BJ (cell line): ENCODE data around the gene NHSL2. TPM values are rescaled to one million over a fixed set of nuclear protein-coding genes. Genes with fewer than 3 reads are reported as not detected.
"Not testable (repeated sequence)": the region's sequence is repeated elsewhere in the genome, so short reads cannot be mapped to it uniquely, and the experiment has no call there.

Experiments used
- CTCF ChIA-PET: fragments of 350-600 bp; formaldehyde crosslinking; extraction: SDS; loops from one replicate; lab custom pipeline; 2021; ENCODE audit warnings: antibody characterized with exemption, inconsistent platforms; lab: Yijun Ruan, JAX
- POLR2A ChIA-PET: fragments of 300-600 bp; sonication (Branson Sonifier 250); formaldehyde crosslinking; extraction: SDS; loops from one replicate; lab custom pipeline; 2021; ENCODE audit warnings: antibody characterized with exemption; lab: Charles Lee
- DNase-seq: peaks from one replicate; pipeline ENCODE4 v3.0.0-alpha.2; 2011; ENCODE audit warnings: low read depth
- H3K27me3 ChIP-seq: 2 replicates; pipeline ENCODE4 v1.6.0; 2011; ENCODE audit warnings: low read length; ENCODE audit not compliant: control insufficient read depth, insufficient read depth
- H3K36me3 ChIP-seq: 2 replicates; pipeline ENCODE4 v1.5.1; 2011; ENCODE audit warnings: low read length; ENCODE audit not compliant: control insufficient read depth, insufficient read depth
- H3K4me3 ChIP-seq: 2 replicates; pipeline ENCODE4 v1.5.1; 2011; ENCODE audit warnings: low read depth, mild to moderate bottlenecking, control low read depth, low read length
- polyA plus RNA-seq: library from polyadenylated mRNA; depleted of rRNA; stranded (reverse); fragments of >200 nt; gene quantifications from 2 replicates; pipeline ENCODE4 v1.2.3, GENCODE V29; 2011
- TF ChIP-seq, protein P1 (sequence below): IDR thresholded peaks from 2 replicates; pipeline ENCODE4 v1.5.1; 2011; ENCODE audit warnings: low read depth, mild to moderate bottlenecking, control low read depth, inconsistent platforms, low read length, moderate library complexity; ENCODE audit not compliant: insufficient read depth

Gene NHSL2
- polyA plus RNA-seq, 1 experiment: 7.9 TPM

GRCh38 chrX:71954458-71954857 lies 43.8 kb downstream of the NHSL2 start:
- POLR2A ChIA-PET: no interaction called here
- CTCF ChIA-PET: no interaction called here
- Histone ChIP-seq H3K36me3 (no peaks in the 10 kb centered on the region), H3K4me3 (no peak overlapping the region), H3K27me3 (no peaks in the 10 kb centered on the region)
- DNase-seq: no peak
- TF ChIP-seq, protein P1, sequence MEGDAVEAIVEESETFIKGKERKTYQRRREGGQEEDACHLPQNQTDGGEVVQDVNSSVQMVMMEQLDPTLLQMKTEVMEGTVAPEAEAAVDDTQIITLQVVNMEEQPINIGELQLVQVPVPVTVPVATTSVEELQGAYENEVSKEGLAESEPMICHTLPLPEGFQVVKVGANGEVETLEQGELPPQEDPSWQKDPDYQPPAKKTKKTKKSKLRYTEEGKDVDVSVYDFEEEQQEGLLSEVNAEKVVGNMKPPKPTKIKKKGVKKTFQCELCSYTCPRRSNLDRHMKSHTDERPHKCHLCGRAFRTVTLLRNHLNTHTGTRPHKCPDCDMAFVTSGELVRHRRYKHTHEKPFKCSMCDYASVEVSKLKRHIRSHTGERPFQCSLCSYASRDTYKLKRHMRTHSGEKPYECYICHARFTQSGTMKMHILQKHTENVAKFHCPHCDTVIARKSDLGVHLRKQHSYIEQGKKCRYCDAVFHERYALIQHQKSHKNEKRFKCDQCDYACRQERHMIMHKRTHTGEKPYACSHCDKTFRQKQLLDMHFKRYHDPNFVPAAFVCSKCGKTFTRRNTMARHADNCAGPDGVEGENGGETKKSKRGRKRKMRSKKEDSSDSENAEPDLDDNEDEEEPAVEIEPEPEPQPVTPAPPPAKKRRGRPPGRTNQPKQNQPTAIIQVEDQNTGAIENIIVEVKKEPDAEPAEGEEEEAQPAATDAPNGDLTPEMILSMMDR: no peak

- no peak for DNase-seq
- Histone ChIP-seq H3K27me3 (no peaks in the 10 kb centered on the region), H3K4me3 (no peak overlapping the region), H3K36me3 (no peaks in the 10 kb centered on the region)
- ChIA-PET POLR2A (no interaction called here), CTCF (no interaction called here)
- TF ChIP-seq, protein P1: no peak
Measured at GRCh38 chrX:71955530-71956120, 45.0 kb downstream of the NHSL2 start.

DNA sequence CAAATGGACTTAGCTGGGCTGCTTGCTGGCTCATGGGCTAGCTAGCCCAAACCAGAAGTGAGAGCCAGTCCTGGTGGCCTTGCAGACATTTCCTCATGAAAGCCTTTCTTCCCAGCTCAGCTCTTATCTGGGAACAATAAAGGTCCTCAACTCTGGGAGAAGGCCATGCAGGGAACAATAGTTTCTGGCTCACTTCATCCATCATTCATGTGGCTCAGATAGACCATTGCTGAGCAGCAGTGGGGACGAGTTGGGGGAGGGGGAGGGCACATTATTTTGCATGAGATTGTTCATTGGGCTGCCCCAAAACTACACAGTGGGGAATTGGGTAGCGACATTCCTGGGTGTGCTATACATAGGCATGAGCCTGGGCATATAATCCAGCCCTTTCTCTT lies 47.6 kb downstream of the NHSL2 start:
- no peaks in the 10 kb centered on the region for H3K27me3 ChIP-seq
- CTCF ChIA-PET: interaction anchor here (1.3 kb wide), 1 partner anchor 41 kb away, joined by 3 read pairs; no protein-coding TSS in a partner anchor
- DNase-seq: no peak
- H3K36me3 ChIP-seq: no peaks in the 10 kb centered on the region
- POLR2A ChIA-PET: no interaction called here
- H3K4me3 ChIP-seq: no peak overlapping the region
- TF ChIP-seq, protein P1: no peak

DNA sequence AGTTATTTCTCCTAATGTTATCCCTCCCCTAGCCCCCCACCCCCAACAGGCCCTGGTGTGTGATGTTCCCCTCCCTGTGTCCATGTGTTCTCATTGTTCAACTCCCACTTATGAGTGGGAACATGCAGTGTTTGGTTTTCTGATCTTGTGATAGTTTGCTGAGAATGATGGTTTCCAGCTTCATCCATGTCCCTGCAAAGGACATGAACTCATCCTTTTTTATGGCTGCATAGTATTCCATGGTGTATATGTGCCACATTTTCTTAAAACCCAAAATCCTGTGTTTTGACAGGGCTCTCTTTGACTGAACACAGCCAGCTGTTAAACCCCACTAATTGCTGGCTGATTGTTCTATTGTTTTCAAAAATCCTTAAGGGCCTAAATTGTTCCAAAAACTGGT lies 53.5 kb downstream of the NHSL2 start:
- CTCF ChIA-PET, H3K4me3 ChIP-seq, H3K36me3 ChIP-seq, H3K27me3 ChIP-seq, DNase-seq, POLR2A ChIA-PET: not testable (repeated sequence)

DNA sequence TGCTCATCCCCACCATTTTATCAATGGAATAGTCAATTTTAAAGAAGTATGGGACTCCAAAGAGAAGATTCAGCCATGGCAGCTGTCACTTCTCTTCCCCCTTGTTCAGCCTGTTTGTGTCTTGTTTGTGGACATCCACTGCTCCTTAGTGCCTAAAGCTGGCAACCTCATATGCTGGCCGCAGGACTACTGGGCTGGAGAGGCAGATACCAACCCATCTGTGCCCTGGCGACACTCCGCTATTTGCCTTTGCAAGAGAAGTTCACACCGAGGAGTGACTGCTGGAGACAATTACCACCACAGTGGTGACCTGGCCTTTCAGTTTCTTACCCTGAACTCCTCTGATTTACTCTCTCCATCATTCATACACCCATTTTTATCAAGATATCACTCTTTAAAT lies 64.3 kb downstream of the NHSL2 start:
- ChIA-PET CTCF (no interaction called here), POLR2A (no interaction called here)
- Histone ChIP-seq H3K4me3 (no peak overlapping the region), H3K27me3 (no peaks in the 10 kb centered on the region), H3K36me3 (no peaks in the 10 kb centered on the region)
- TF ChIP-seq, protein P1: no peak
- no peak for DNase-seq

DNA sequence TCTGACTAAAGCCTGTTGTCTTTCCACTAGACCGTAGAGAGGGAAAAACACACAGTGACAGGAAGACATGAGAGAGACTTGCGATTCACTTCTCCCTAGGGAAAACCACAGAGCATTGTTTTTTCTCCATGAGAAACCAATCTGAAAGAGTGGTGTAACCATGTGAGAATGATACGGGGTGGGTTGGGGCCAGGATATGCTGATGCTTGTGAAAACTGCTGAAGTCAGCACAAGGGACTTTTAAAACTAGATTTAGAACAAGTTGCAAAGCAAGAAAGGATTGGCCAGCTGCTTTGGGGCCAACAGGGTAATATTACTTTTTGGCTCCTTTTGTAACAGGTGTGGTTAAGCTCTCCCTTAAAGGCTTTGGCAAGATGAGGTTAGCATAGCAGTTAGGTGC lies 66.1 kb downstream of the NHSL2 start:
- TF ChIP-seq, protein P1: no peak
- CTCF ChIA-PET: no interaction called here
- Histone ChIP-seq H3K27me3 (no peaks in the 10 kb centered on the region), H3K4me3 (no peak overlapping the region), H3K36me3 (no peaks in the 10 kb centered on the region)
- no peak for DNase-seq
- POLR2A ChIA-PET: no interaction called here
